ENCODE measurements around the gene PTPRN2.
"Not testable (repeated sequence)": the region's sequence is repeated elsewhere in the genome, so short reads cannot be mapped to it uniquely, and the experiment has no call there.

The PTPRN2 gene

DNA sequence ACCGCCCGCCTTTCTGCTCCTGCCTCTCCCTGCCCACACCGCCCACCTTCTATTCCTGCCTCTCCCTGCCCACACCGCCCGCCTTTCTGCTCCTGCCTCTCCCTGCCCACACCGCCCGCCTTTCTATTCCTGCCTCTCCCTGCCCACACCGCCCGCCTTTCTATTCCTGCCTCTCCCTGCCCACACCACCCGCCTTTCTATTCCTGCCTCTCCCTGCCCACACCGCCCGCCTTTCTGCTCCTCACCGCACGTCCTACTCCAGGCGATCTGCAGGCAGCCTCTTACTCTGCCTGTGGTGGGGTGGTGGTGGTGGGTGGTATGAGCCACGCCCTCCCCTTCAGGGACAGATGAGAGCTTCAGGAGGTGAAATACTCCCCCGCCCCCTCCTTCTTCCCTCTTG is 436.4 kb downstream of the PTPRN2 start:
- DNase-seq = not testable (repeated sequence)

GRCh38 chr7:158150234-158150633 is 437.4 kb downstream of the PTPRN2 start:
- DNase-seq = no peak

GRCh38 chr7:158147431-158147830 is 440.2 kb downstream of the PTPRN2 start:
- DNase-seq = not testable (repeated sequence)

- DNase-seq = no peak
Measured at GRCh38 chr7:158145370-158145769, 442.3 kb downstream of the PTPRN2 start.

GRCh38 chr7:158143196-158144120 is 444.2 kb downstream of the PTPRN2 start:
- no peak for DNase-seq

DNA sequence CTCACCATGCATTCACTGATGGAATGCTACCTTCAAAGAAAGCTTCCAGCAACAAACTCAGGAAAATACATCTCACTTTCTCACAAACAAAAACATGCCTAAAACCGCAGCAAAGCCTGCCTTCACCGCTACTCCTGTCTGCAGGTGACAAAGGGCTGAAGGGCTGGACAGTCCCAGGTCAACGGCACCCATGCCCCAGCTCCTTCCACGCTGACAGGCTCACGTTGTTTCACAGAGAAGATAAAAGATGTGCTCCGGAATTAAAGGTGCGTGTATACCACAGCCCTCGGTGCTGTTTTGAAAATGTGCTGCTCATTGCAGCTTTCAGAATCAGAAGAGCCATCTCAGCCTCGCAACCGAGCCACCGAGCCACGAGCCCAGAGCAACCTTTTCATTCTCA is 445.0 kb downstream of the PTPRN2 start:
- no peak for DNase-seq

- no peak for DNase-seq
Measured at GRCh38 chr7:158141806-158142518, 445.7 kb downstream of the PTPRN2 start.

DNA sequence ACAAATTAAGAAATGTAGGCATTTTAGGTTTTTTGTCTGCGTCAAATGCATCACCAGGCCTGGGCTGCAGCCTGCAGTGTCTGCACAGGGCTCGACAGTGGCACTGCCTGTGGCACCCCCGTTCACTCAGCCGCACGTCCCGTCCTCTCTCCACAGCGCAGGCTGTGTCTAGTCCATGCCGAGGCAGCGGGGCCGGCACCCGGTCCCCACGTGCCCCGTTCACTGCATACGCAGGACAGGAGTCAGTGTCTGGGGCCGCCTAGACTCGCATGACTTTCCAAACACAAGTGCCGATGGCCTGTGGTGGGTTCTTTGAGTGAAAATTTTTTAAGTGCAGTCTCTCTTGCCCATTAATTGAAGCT is 446.4 kb downstream of the PTPRN2 start:
- no peak for DNase-seq

- no peak for DNase-seq
Measured at GRCh38 chr7:158140538-158141220, 446.9 kb downstream of the PTPRN2 start.

DNA sequence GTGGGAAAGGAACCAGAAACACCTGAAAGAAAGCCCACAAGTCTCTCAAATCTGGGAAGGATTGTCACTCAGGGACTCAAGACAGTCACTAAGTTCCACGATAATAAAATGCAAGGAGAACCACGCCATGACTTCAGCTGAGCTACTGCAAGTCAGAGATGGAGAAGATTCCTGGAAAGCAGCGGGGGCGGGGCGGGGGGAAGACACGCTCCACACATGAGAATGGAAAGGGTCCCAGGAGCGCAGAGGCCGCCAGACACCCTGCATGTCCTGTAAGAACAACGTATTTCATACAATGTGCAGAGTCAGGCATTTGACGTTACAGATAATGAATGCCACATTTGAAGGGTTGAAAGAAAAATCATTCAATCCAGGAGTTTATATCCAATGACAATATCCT is 448.1 kb downstream of the PTPRN2 start:
- DNase-seq = no peak

- DNase-seq = no peak
Measured at GRCh38 chr7:158138329-158138597, 449.4 kb downstream of the PTPRN2 start.

- no peak for DNase-seq
Measured at GRCh38 chr7:158137516-158138328, 449.9 kb downstream of the PTPRN2 start.

DNA sequence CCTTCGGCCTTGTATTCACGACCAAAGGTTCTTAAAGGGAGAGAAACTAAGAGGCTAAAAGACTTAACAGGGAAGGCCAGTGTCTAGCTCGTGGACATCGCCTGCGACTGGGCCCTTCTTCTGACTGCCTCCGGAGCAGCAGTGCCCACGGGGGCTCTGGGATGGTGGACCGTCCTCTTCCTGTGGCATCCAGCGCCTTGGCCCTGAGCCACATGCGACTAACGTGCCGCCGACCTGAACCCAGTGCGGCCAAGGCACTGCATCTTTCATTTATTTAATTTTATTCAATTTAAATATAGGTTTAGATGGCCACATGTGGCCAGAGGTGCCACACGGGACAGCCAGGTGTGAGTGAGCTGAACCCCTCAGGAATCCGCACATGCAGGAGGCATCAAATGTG is 451.7 kb downstream of the PTPRN2 start:
- DNase-seq = no peak

DNA sequence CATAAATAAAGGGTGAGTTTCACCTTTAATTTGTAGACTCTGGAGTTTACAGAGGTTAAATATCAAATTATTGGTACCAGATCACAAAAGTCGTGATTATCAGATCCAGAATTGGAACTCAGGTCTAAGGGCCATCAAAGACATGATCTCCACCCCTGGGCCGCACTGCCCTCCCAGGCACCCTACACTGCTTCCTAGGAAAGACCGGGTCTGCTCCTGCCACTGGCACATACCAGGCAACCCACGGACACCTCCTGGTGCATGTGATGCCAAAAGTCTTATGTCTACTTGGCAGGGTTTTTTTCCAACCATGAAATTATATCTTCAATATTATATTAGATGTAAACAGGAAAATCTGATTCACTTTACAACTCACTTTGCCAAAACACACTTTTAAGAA is 452.8 kb downstream of the PTPRN2 start:
- no peak for DNase-seq

DNA sequence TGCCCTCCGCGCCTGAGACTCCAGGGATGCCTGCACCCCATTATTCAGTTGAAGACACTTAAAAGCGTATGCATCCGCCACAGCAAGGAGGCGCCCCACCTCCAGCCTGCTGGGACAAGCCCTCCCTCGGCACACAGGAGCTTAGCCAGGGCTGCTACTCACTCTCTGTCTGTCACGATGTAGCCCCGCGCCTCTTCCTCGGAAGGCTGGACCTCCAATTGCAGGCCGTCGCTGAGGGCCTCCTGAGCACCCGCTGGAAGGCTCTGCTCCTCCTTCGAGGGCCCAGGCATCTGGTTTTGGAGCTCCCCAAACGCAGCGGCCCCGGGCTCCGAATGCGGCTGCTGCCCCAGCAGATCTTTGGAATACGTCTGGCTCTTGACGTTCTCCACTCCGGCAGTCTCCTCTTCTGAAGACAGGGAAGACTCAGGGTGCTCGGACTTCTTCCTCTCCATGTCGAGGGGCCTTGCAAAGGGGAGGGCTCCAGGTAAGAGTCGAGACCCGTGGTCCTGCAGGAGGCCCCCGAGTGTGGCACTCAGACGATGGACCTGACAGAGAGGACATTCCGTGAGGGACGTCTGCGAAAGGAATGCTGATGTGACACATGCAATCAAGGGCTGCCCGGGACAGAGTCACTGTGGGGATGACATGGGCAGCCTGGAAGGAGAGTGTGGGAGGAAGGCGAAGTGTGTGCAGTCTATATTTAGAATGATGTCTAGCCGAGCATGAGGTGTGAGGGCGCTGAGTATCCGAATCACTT is 453.9 kb downstream of the PTPRN2 start:
- no peak for DNase-seq

DNA sequence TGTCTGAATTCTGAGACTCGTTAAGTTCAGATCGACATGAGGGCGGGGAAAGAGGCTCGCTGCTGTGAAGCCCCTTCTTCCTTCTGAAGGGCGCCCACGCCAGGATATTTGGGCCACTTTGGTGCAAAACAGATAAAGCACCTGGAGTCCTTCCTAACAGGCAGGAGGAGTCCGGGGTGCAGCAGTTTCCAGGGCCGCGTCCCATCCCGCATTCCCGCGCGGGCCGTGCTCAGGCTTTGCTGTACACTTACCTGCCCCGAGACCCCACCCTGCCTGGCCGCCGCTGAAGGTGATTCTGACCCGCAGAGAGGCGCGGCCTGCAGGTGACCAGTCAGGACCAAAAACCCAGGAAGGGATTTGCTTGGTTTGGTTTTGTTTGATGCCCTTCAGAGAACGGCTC is 454.6 kb downstream of the PTPRN2 start:
- no peak for DNase-seq

GRCh38 chr7:158130023-158130409 is 457.6 kb downstream of the PTPRN2 start:
- no peak for DNase-seq

DNA sequence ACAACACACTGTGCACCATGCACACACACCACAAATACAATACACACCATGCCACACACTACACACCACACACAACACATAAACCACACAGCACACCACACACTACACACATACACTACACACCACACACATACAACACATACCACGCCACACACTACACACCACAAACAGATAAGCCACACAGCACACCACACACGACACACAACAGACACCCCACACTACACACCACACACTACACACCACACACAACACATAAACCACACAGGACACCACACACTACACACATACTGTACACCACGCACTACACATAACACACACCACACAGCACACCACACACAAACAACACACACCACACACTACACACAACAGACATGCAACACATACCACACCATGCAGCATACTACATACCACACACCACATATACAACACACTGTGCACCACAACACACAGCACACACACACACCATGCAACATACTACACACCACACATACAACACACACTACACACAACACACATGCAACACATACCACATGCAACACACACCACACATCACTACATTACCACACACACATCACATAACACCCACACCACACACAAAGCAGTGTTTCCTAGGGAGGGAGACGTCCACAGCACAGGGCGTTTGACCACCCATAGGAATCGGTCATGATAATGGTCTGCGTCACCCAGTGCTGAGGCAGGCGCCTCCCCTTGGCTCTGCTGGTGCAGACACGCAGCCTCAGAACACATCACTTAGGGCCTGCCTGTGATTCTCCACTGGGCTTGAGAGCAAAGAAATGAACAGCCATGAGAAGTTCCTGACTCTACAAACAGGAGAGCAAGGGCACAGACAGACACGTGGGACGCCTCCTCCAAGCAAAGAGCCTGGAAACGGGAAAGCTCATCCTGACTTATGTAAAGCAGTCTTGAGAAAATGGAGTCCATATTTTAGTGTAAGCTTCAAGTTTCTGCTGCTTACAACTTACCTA is 458.3 kb downstream of the PTPRN2 start:
- no peak for DNase-seq

- no peak for DNase-seq
Measured at GRCh38 chr7:158128572-158128971, 459.1 kb downstream of the PTPRN2 start.

GRCh38 chr7:158127241-158127640 is 460.4 kb downstream of the PTPRN2 start:
- DNase-seq = no peak

- DNase-seq = no peak
Measured at GRCh38 chr7:158126661-158127060, 461.0 kb downstream of the PTPRN2 start.

Measured in suppressor macrophage (primary cell).